Neutrophil (primary cell): ENCODE results near the gene SETD2.
A peak's percentile ranks its signal among the peaks of the same experiment; 100 is the strongest.

Experiments
- H3K27ac ChIP-seq: fragments of 200-600 bp; sonication (generic); 2 replicates; pipeline ENCODE4 v1.5.1; 2016; ENCODE audit warnings: mild to moderate bottlenecking, moderate library complexity
- H3K27me3 ChIP-seq: fragments of 200-600 bp; sonication (generic); 2 replicates; pipeline ENCODE4 v1.6.0; 2016; ENCODE audit warnings: mild to moderate bottlenecking
- H3K36me3 ChIP-seq: fragments of 200-600 bp; sonication (generic); 2 replicates; pipeline ENCODE4 v1.5.1; 2017
- H3K4me1 ChIP-seq, 2 experiments: fragments of 200-600 bp in 1 of 2; sonication (generic) in 1 of 2; 1 replicate in 1 of 2; 2 replicates in 1 of 2; pipeline versions ENCODE4 v1.5.1 to v1.6.1; 2013 to 2016; ENCODE audit warnings: low read depth in 1 of 2, low read length in 1 of 2, mild to moderate bottlenecking in 1 of 2, moderate library complexity in 1 of 2; ENCODE audit not compliant: control insufficient read depth in 1 of 2, insufficient read depth in 1 of 2
- H3K4me3 ChIP-seq, 2 experiments: fragments of 200-600 bp in 1 of 2; sonication (generic) in 1 of 2; 1 replicate in 1 of 2; 2 replicates in 1 of 2; pipeline ENCODE4 v1.5.1; 2013 to 2016; ENCODE audit warnings: low read depth in 1 of 2, low read length in 1 of 2, mild to moderate bottlenecking in 1 of 2, moderate library complexity in 1 of 2
- H3K9me3 ChIP-seq: fragments of 200-600 bp; sonication (generic); 2 replicates; pipeline ENCODE4 v1.5.1; 2016
- CTCF ChIP-seq: fragments of 200-600 bp; sonication (generic); IDR thresholded peaks from 2 replicates; pipeline ENCODE4 v1.5.1; 2016; ENCODE audit warnings: antibody characterized with exemption

The SETD2 gene

GRCh38 chr3:47156396-47156795 lies 7.5 kb downstream of the SETD2 start:
- no peaks in the 10 kb centered on the region for H3K9me3 ChIP-seq
- no peaks in the 10 kb centered on the region for H3K36me3 ChIP-seq
- no peaks in the 10 kb centered on the region for H3K27me3 ChIP-seq
- no peak overlapping the region for H3K4me3 ChIP-seq
- TF ChIP-seq CTCF = no peak
- H3K4me1 ChIP-seq = peaks cover 23 to 43% of the 10 kb centered on the region in 2 experiments
- no peak overlapping the region for H3K27ac ChIP-seq

GRCh38 chr3:47152578-47152977 lies 11.3 kb downstream of the SETD2 start:
- H3K4me1 ChIP-seq = peaks cover 4 to 14% of the 10 kb centered on the region in 2 experiments

GRCh38 chr3:47151836-47152235 lies 12.1 kb downstream of the SETD2 start:
- TF ChIP-seq CTCF = no peak

More at GRCh38 chr3:47152578-47152977, 11.3 kb downstream of the SETD2 start:
- H3K9me3 ChIP-seq = no peaks in the 10 kb centered on the region
- no peak for TF ChIP-seq CTCF
- no peak overlapping the region for H3K4me3 ChIP-seq
- H3K36me3 ChIP-seq = no peaks in the 10 kb centered on the region
- no peaks in the 10 kb centered on the region for H3K27me3 ChIP-seq
- H3K27ac ChIP-seq = peak overlapping the region; percentile 47

GRCh38 chr3:47149339-47149933 lies 14.5 kb downstream of the SETD2 start:
- TF ChIP-seq CTCF = no peak
- Histone ChIP-seq H3K9me3 (no peaks in the 10 kb centered on the region), H3K36me3 (no peaks in the 10 kb centered on the region), H3K27ac (peak overlapping the region; percentile 3), H3K27me3 (no peaks in the 10 kb centered on the region), H3K4me1 (peaks cover 4 to 14% of the 10 kb centered on the region in 2 experiments), H3K4me3 (no peak overlapping the region)

More at GRCh38 chr3:47151836-47152235, 12.1 kb downstream of the SETD2 start:
- H3K4me3 ChIP-seq = no peak overlapping the region
- peak overlapping the region; percentile 47 for H3K27ac ChIP-seq
- no peaks in the 10 kb centered on the region for H3K36me3 ChIP-seq
- H3K9me3 ChIP-seq = no peaks in the 10 kb centered on the region
- H3K27me3 ChIP-seq = no peaks in the 10 kb centered on the region
- H3K4me1 ChIP-seq = peaks cover 4 to 14% of the 10 kb centered on the region in 2 experiments

GRCh38 chr3:47145272-47145671 lies 18.6 kb downstream of the SETD2 start:
- peaks cover 28% of the 10 kb centered on the region in 2 experiments for H3K4me1 ChIP-seq
- H3K4me3 ChIP-seq = no peak overlapping the region
- H3K36me3 ChIP-seq = no peaks in the 10 kb centered on the region
- TF ChIP-seq CTCF = no peak
- H3K9me3 ChIP-seq = no peaks in the 10 kb centered on the region
- H3K27me3 ChIP-seq = no peaks in the 10 kb centered on the region
- peak overlapping the region; percentile 10 for H3K27ac ChIP-seq
